Endothelial cell of umbilical vein (primary cell): Measurements from ENCODE around the gene CASP10. TPM values are rescaled to one million over a fixed set of nuclear protein-coding genes. Genes with fewer than 3 reads are reported as not detected.

Experiments
- BruUV-seq: library from RNA; stranded (reverse); fragments of 400-500 nt; replicated peaks from 2 replicates; lab custom pipeline; 2021; lab: Mats Ljungman, UMichigan
- CTCF ChIA-PET: fragments of 300-600, 350-600 bp; sonication (Branson Sonifier 250); formaldehyde crosslinking; loops from one replicate; lab custom pipeline; 2021; ENCODE audit warnings: antibody characterized with exemption, inconsistent platforms; lab: Charles Lee
- POLR2A ChIA-PET: fragments of 300-600, 350-600 bp; sonication (Branson Sonifier 250); formaldehyde crosslinking; loops from one replicate; lab custom pipeline; 2021; ENCODE audit warnings: antibody characterized with exemption, inconsistent platforms; lab: Charles Lee
- DNase-seq: peaks from one replicate; pipeline ENCODE4 v3.0.0-alpha.2; 2011; ENCODE audit warnings: low read depth, low spot score
- FAIRE-seq: peaks from 2 replicates; lab custom pipeline; 2011; peaks lifted over from hg19 to GRCh38; lab: Jason Lieb, UNC
- H2AFZ ChIP-seq: 2 replicates; pipeline ENCODE4 v1.6.0; 2012; ENCODE audit warnings: low read depth, low read length, control low read depth, inconsistent platforms
- H3K27ac ChIP-seq: 2 replicates; pipeline ENCODE4 v1.5.1; 2011; ENCODE audit warnings: low read depth, mild to moderate bottlenecking, control low read depth, low read length, moderate library complexity; ENCODE audit not compliant: insufficient read depth
- H3K27me3 ChIP-seq, 2 experiments: 2 replicates each; pipeline versions ENCODE4 v1.6.0 to v1.6.1; 2011; ENCODE audit warnings: low read length in 2 of 2, mixed read lengths in 1 of 2; ENCODE audit not compliant: control insufficient read depth in 2 of 2, insufficient read depth in 2 of 2
- H3K36me3 ChIP-seq, 2 experiments: 2 replicates in 1 of 2; 3 replicates in 1 of 2; pipeline ENCODE4 v1.5.1; 2011; ENCODE audit warnings: low read length in 2 of 2, mild to moderate bottlenecking in 1 of 2, moderate library complexity in 1 of 2; ENCODE audit not compliant: control insufficient read depth in 2 of 2, insufficient read depth in 2 of 2; ENCODE audit errors: extremely low read depth in 1 of 2
- H3K4me1 ChIP-seq: 3 replicates; pipeline ENCODE4 v1.5.1; 2011; ENCODE audit warnings: mild to moderate bottlenecking, low read length; ENCODE audit not compliant: control insufficient read depth, insufficient read depth; ENCODE audit errors: extremely low read depth
- H3K4me2 ChIP-seq: 2 replicates; pipeline ENCODE4 v1.6.1; 2011; ENCODE audit warnings: low read length, control low read depth, mixed read lengths; ENCODE audit not compliant: insufficient read depth
- H3K4me3 ChIP-seq, 3 experiments: fragments of 200-600 bp in 1 of 3; sonication (generic), shearing (Covaris generic) in 1 of 3; replicated peaks in 1 of 3; 2 replicates each; pipeline ENCODE4 v1.5.1; 2011 to 2016; ENCODE audit warnings: control low read depth in 3 of 3, low read length in 3 of 3, mild to moderate bottlenecking in 2 of 3, inconsistent platforms in 1 of 3, low read depth in 1 of 3, moderate library complexity in 1 of 3; ENCODE audit not compliant: insufficient read depth in 1 of 3
- H3K79me2 ChIP-seq: 2 replicates; pipeline ENCODE4 v1.6.0; 2012; ENCODE audit warnings: low read length, inconsistent platforms; ENCODE audit not compliant: control insufficient read depth, insufficient read depth
- H3K9ac ChIP-seq: replicated peaks from 2 replicates; pipeline ENCODE3; 2011; ENCODE audit warnings: low read length, control low read depth; ENCODE audit not compliant: insufficient read depth; ENCODE audit errors: extremely low read depth
- H3K9me1 ChIP-seq: replicated peaks from 3 replicates; pipeline ENCODE4 v1.6.0; 2011; ENCODE audit warnings: mild to moderate bottlenecking, low read length; ENCODE audit not compliant: control insufficient read depth, insufficient read depth; ENCODE audit errors: extremely low read depth
- H3K9me3 ChIP-seq: replicated peaks from 2 replicates; pipeline ENCODE4 v1.5.1; 2012; ENCODE audit warnings: low read length, inconsistent platforms; ENCODE audit not compliant: control insufficient read depth, insufficient read depth
- H4K20me1 ChIP-seq: replicated peaks from 2 replicates; pipeline ENCODE3; 2011; ENCODE audit warnings: mild to moderate bottlenecking, low read length; ENCODE audit not compliant: control insufficient read depth, insufficient read depth; ENCODE audit errors: extremely low read depth
- EZH2 ChIP-seq: IDR thresholded peaks from 2 replicates; pipeline ENCODE4 v1.6.1; 2012; ENCODE audit warnings: borderline replicate concordance, low read depth, mild to moderate bottlenecking, moderate library complexity, low read length, inconsistent platforms; ENCODE audit not compliant: severe bottlenecking
- FOS ChIP-seq: IDR thresholded peaks from 2 replicates; pipeline ENCODE4 v1.6.1; 2011; ENCODE audit warnings: mild to moderate bottlenecking, low read length, moderate library complexity, borderline replicate concordance; ENCODE audit not compliant: insufficient read depth
- GATA2 ChIP-seq: IDR thresholded peaks from 2 replicates; pipeline ENCODE4 v1.7.0; 2011; ENCODE audit warnings: low read depth, mild to moderate bottlenecking, moderate library complexity, mixed read lengths, low read length; ENCODE audit not compliant: insufficient read length, insufficient read depth
- JUN ChIP-seq: IDR thresholded peaks from 2 replicates; pipeline ENCODE4 v1.6.1; 2011; ENCODE audit warnings: borderline replicate concordance, low read depth; ENCODE audit not compliant: insufficient read length, insufficient read depth
- MAX ChIP-seq: IDR thresholded peaks from 2 replicates; pipeline ENCODE4 v1.6.1; 2011; ENCODE audit not compliant: insufficient read depth, insufficient read length
- MYC ChIP-seq: IDR thresholded peaks from one replicate; pipeline ENCODE4 v1.6.1; 2011; ENCODE audit warnings: mild to moderate bottlenecking, low read depth, low read length
- POLR2A ChIP-seq: IDR thresholded peaks from 2 replicates; pipeline ENCODE4 v1.6.1; 2012; ENCODE audit warnings: low read depth, mild to moderate bottlenecking, control low read depth, low read length
- POLR2AphosphoS5 ChIP-seq: IDR thresholded peaks from 2 replicates; pipeline ENCODE4 v1.6.1; 2012; ENCODE audit warnings: low read depth, mild to moderate bottlenecking, control low read depth, low read length, moderate library complexity; ENCODE audit not compliant: insufficient read depth
- dilution Hi-C: fragments of 300-500 bp; cut with MboI; formaldehyde crosslinking; loops from one replicate; pipeline ENCODE4 v1.15.0; 2019; ENCODE audit warnings: low sequenced_read_pairs; ENCODE audit not compliant: extremely low pct_ligation_motif_present
- intact Hi-C: fragments of 100-400 bp; cut with micrococcal nuclease; formaldehyde crosslinking; loops from one replicate; pipeline ENCODE4 v1.10.0; 2022
- polyA plus RNA-seq, 4 experiments: library from polyadenylated mRNA; depleted of rRNA in 3 of 4; stranded (reverse) in 3 of 4; unstranded in 1 of 4; fragments of >200 nt; gene quantifications; 2 replicates each; pipeline versions ENCODE4 v1.2.1 to v1.2.3, GENCODE V29; 2011 to 2012; ENCODE audit warnings: missing spikeins in 1 of 4
- total RNA-seq: library from RNA; stranded (reverse); gene quantifications from 2 replicates; pipeline ENCODE4 v1.2.3, GENCODE V29; 2021
- TF ChIP-seq, protein P1 (sequence below), 2 donors: IDR thresholded peaks; 1 replicate in 1 of 2; 2 replicates in 1 of 2; pipeline ENCODE4 v1.5.1; 2011; ENCODE audit warnings: low read length in 2 of 2, mild to moderate bottlenecking in 2 of 2, moderate library complexity in 2 of 2, control low read depth in 1 of 2, inconsistent platforms in 1 of 2, low read depth in 1 of 2; ENCODE audit not compliant: insufficient read depth in 1 of 2; ENCODE audit errors: extremely low read depth in 1 of 2

The CASP10 gene
- total and polyA plus RNA-seq, 2 donors (not counting 3 experiments of a cell fraction or from before 2014, with no cell fraction given), result 16.4 to 37.6 TPM

- Histone ChIP-seq H3K79me2 (no peaks in the 10 kb centered on the region), H3K9ac (no peak overlapping the region), H4K20me1 (no peaks in the 10 kb centered on the region), H3K4me1 (peaks cover 26% of the 10 kb centered on the region), H3K9me1 (no peaks in the 10 kb centered on the region), H3K36me3 (peaks cover 0 to 3% of the 10 kb centered on the region in 2 experiments), H3K9me3 (no peaks in the 10 kb centered on the region), H3K27ac (no peak overlapping the region), H3K4me2 (no peak overlapping the region), H3K27me3 (no peaks in the 10 kb centered on the region), H3K4me3 (no peak overlapping the region), H2AFZ (no peak overlapping the region)
- dilution Hi-C loops, result no loop called here
- no peak for FAIRE-seq
- ChIA-PET POLR2A (no interaction called here), CTCF (interaction anchor here (0.7 to 6.7 kb wide), 3 partner anchors 9 to 643 kb away, joined by 3 to 71 read pairs (median 6); partner anchors contain the start of gene CASP10)
- intact Hi-C loops, result no loop called here
- no peak for DNase-seq
- TF ChIP-seq EZH2 (no peak), FOS (no peak), POLR2AphosphoS5 (no peak), JUN (no peak), MAX (no peak), GATA2 (no peak), MYC (no peak), POLR2A (no peak)
- TF ChIP-seq, protein P1, sequence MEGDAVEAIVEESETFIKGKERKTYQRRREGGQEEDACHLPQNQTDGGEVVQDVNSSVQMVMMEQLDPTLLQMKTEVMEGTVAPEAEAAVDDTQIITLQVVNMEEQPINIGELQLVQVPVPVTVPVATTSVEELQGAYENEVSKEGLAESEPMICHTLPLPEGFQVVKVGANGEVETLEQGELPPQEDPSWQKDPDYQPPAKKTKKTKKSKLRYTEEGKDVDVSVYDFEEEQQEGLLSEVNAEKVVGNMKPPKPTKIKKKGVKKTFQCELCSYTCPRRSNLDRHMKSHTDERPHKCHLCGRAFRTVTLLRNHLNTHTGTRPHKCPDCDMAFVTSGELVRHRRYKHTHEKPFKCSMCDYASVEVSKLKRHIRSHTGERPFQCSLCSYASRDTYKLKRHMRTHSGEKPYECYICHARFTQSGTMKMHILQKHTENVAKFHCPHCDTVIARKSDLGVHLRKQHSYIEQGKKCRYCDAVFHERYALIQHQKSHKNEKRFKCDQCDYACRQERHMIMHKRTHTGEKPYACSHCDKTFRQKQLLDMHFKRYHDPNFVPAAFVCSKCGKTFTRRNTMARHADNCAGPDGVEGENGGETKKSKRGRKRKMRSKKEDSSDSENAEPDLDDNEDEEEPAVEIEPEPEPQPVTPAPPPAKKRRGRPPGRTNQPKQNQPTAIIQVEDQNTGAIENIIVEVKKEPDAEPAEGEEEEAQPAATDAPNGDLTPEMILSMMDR (IDR thresholded peaks at IDR 0.05; ENCODE audit: extremely low read depth in 1 of 2, insufficient read depth in 1 of 2, low read depth in 1 of 2, low read length in 2 of 2), result no peak
- BruUV-seq, result no TSS peak
Observed at GRCh38 chr2:201223089-201224073, 40.4 kb downstream of the CASP10 start.
